WERI-Rb-1 (cell line): ENCODE data around the gene DMWD.

Source experiments
- DNase-seq: peaks from one replicate; pipeline ENCODE4 v3.0.0-alpha.2; 2020
- H3K27ac ChIP-seq: fragments of 250-450 bp; sonication (Bioruptor Pico); 2 replicates; pipeline ENCODE4 v1.5.1; 2020; ENCODE audit warnings: mild to moderate bottlenecking, moderate library complexity
- H3K27me3 ChIP-seq: fragments of 250-450 bp; sonication (Bioruptor Pico); 2 replicates; pipeline ENCODE4 v1.5.1; 2021; ENCODE audit warnings: mild to moderate bottlenecking, low read depth, moderate library complexity; ENCODE audit not compliant: insufficient read depth, severe bottlenecking
- H3K36me3 ChIP-seq: fragments of 250-450 bp; sonication (Bioruptor Pico); 2 replicates; pipeline ENCODE4 v1.5.1; 2020; ENCODE audit warnings: mild to moderate bottlenecking, moderate library complexity
- H3K4me3 ChIP-seq: 2 replicates; pipeline ENCODE4 v1.5.1; 2011; ENCODE audit warnings: low read depth, mild to moderate bottlenecking, control low read depth, low read length
- H3K9me3 ChIP-seq: fragments of 250-450 bp; sonication (Bioruptor Pico); 2 replicates; pipeline ENCODE4 v1.5.1; 2021; ENCODE audit warnings: mild to moderate bottlenecking, moderate library complexity; ENCODE audit not compliant: severe bottlenecking
- CTCF ChIP-seq: IDR thresholded peaks from 2 replicates; pipeline ENCODE4 v1.5.1; 2011; ENCODE audit warnings: low read depth, mild to moderate bottlenecking, control low read depth, inconsistent platforms, low read length

The DMWD gene

GRCh38 chr19:45794627-45795026, 2.0 kb upstream of the DMWD start:
- Histone ChIP-seq H3K27me3 (no peaks in the 10 kb centered on the region), H3K9me3 (no peaks in the 10 kb centered on the region), H3K36me3 (peaks cover 11% of the 10 kb centered on the region), H3K4me3 (no peak overlapping the region), H3K27ac (no peak overlapping the region)
- TF ChIP-seq CTCF, result no peak
- DNase-seq, result no peak

GRCh38 chr19:45793876-45794275, 1.2 kb upstream of the DMWD start:
- no peak for DNase-seq
- Histone ChIP-seq H3K27ac (no peak overlapping the region), H3K27me3 (no peaks in the 10 kb centered on the region), H3K36me3 (peaks cover 18% of the 10 kb centered on the region), H3K9me3 (no peaks in the 10 kb centered on the region), H3K4me3 (no peak overlapping the region)
- TF ChIP-seq CTCF, result no peak

GRCh38 chr19:45793178-45793564, 526 bp upstream of the DMWD start:
- H3K4me3 ChIP-seq, result no peak overlapping the region; the same call in 1 of the 2 replicates
- H3K36me3 ChIP-seq, result peaks cover 24% of the 10 kb centered on the region
- no peak for TF ChIP-seq CTCF
- no peaks in the 10 kb centered on the region for H3K27me3 ChIP-seq
- no peaks in the 10 kb centered on the region for H3K9me3 ChIP-seq
- no peak for DNase-seq
- H3K27ac ChIP-seq, result peak overlapping the region; percentile 23; the same call in 1 of the 2 replicates

- Histone ChIP-seq H3K27me3 (no peaks in the 10 kb centered on the region), H3K36me3 (peaks cover 35% of the 10 kb centered on the region), H3K4me3 (peak overlapping the region; percentile 56), H3K27ac (peak overlapping the region; percentile 86; the same call in 1 of the 2 replicates), H3K9me3 (no peaks in the 10 kb centered on the region)
- no peak for TF ChIP-seq CTCF
- no peak for DNase-seq
Observed at GRCh38 chr19:45791744-45792469, 738 bp downstream of the DMWD start.

GRCh38 chr19:45790942-45791341, 1.7 kb downstream of the DMWD start:
- H3K36me3 ChIP-seq, result peaks cover 43% of the 10 kb centered on the region
- DNase-seq, result no peak
- no peak overlapping the region for H3K4me3 ChIP-seq
- no peaks in the 10 kb centered on the region for H3K27me3 ChIP-seq
- H3K27ac ChIP-seq, result no peak overlapping the region
- no peak for TF ChIP-seq CTCF
- H3K9me3 ChIP-seq, result no peaks in the 10 kb centered on the region
